22Rv1 (cell line): ENCODE data around the gene EFNB1.

Experiments
- CTCF ChIP-seq: fragments of 450-650 bp; IDR thresholded peaks from 2 replicates; pipeline ENCODE4 v1.5.1; 2017; ENCODE audit warnings: mild to moderate bottlenecking
- ZFX ChIP-seq: fragments of 450-650 bp; IDR thresholded peaks from 2 replicates; pipeline ENCODE4 v1.6.1; 2017; ENCODE audit warnings: antibody characterized with exemption, borderline replicate concordance

- TF ChIP-seq CTCF (no peak), ZFX (no peak)
Measured at GRCh38 chrX:68835104-68835442, 6.3 kb downstream of the EFNB1 start.
